Colonic mucosa (tissue), 4 donors: ENCODE data around the gene GNA14. TPM values are rescaled to one million over a fixed set of nuclear protein-coding genes. Genes with fewer than 3 reads are reported as not detected.

Experiments used
- DNase-seq: peaks from one replicate; pipeline ENCODE4 v3.0.0-alpha.2; 2020
- H3K27ac ChIP-seq: fragments of 200-600 bp; one replicate; pipeline ENCODE4 v1.8.0; 2021
- H3K27me3 ChIP-seq: fragments of 200-600 bp; one replicate; pipeline ENCODE4 v1.8.0; 2021
- H3K36me3 ChIP-seq: fragments of 200-600 bp; one replicate; pipeline ENCODE4 v1.8.0; 2021
- H3K4me1 ChIP-seq: fragments of 200-600 bp; one replicate; pipeline ENCODE4 v1.8.0; 2021; ENCODE audit warnings: mild to moderate bottlenecking
- H3K4me3 ChIP-seq: fragments of 200-600 bp; one replicate; pipeline ENCODE4 v1.8.0; 2021
- H3K9ac ChIP-seq, 2 donors: one replicate each; pipeline ENCODE4 v1.7.0; 2013; ENCODE audit warnings: control low read depth in 2 of 2, low read depth in 2 of 2, low read length in 2 of 2
- H3K9me3 ChIP-seq: fragments of 200-600 bp; one replicate; pipeline ENCODE4 v1.8.0; 2021
- intact Hi-C: fragments of 100-400 bp; cut with DNase I; formaldehyde crosslinking; loops from one replicate; pipeline ENCODE4 v1.14.1; 2022
- total RNA-seq, 2 donors: library from RNA; stranded (reverse); fragmentation: NEBNext Ultra II Directional in 1 of 2; extraction: Animal tissue kit (Norgen Biotek cat#: 25700) in 1 of 2; gene quantifications; one replicate each; pipeline ENCODE4 v1.2.1, GENCODE V29; 2021
- TF ChIP-seq, protein P1 (sequence below): fragments of 200-600 bp; IDR thresholded peaks from one replicate; pipeline ENCODE4 v1.8.0; 2022; ENCODE audit warnings: antibody characterized with exemption, mild to moderate bottlenecking
- donor health status: healthy.
- donor health status: DM: no; HTN: no; CAD: no.
- donor health status: DM: no; HTN: no; CAD: no.

The GNA14 gene
- total RNA-seq, 2 donors from 2014 or later, result 7.9 to 11.7 TPM

DNA sequence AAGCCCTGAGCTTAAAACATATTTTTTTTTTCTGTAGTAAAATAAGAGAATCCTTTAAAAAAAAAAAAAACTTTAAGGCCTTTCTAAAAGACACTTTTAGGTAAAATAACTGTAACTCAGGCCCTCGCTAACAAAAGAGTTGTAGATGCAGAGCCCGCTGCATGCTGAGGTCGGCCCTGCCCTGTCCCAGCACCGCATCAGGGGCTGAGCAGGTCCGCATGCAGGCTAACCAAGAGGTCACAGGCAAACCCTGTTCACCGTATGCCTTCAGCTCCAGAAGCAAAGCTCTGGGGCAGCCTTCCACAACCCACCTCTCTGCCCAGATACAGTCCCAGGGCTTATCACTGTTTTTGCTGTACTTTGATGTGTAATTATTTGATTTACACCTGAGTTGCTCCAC, 216.1 kb downstream of the GNA14 start:
- intact Hi-C loops, result no loop called here
- Histone ChIP-seq H3K27ac (no peak overlapping the region), H3K9me3 (no peaks in the 10 kb centered on the region), H3K4me1 (no peaks in the 10 kb centered on the region), H3K9ac (no peak overlapping the region), H3K4me3 (no peak overlapping the region), H3K36me3 (no peaks in the 10 kb centered on the region), H3K27me3 (no peaks in the 10 kb centered on the region)
- no peak for DNase-seq
- TF ChIP-seq, protein P1, sequence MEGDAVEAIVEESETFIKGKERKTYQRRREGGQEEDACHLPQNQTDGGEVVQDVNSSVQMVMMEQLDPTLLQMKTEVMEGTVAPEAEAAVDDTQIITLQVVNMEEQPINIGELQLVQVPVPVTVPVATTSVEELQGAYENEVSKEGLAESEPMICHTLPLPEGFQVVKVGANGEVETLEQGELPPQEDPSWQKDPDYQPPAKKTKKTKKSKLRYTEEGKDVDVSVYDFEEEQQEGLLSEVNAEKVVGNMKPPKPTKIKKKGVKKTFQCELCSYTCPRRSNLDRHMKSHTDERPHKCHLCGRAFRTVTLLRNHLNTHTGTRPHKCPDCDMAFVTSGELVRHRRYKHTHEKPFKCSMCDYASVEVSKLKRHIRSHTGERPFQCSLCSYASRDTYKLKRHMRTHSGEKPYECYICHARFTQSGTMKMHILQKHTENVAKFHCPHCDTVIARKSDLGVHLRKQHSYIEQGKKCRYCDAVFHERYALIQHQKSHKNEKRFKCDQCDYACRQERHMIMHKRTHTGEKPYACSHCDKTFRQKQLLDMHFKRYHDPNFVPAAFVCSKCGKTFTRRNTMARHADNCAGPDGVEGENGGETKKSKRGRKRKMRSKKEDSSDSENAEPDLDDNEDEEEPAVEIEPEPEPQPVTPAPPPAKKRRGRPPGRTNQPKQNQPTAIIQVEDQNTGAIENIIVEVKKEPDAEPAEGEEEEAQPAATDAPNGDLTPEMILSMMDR, result no peak

- no peaks in the 10 kb centered on the region for H3K4me1 ChIP-seq
- H3K9me3 ChIP-seq, result no peaks in the 10 kb centered on the region
- intact Hi-C loops, result no loop called here
- TF ChIP-seq, protein P1, result no peak
- no peaks in the 10 kb centered on the region for H3K27me3 ChIP-seq
- DNase-seq, result no peak
- H3K27ac ChIP-seq, result no peak overlapping the region
- no peaks in the 10 kb centered on the region for H3K36me3 ChIP-seq
- H3K4me3 ChIP-seq, result no peak overlapping the region
- H3K9ac ChIP-seq, result no peak overlapping the region
Measured at GRCh38 chr9:77429928-77430327, 218.2 kb downstream of the GNA14 start.

- H3K9me3 ChIP-seq, result no peaks in the 10 kb centered on the region
- H3K36me3 ChIP-seq, result no peaks in the 10 kb centered on the region
- intact Hi-C loops, result no loop called here
- DNase-seq, result no peak
- H3K27me3 ChIP-seq, result no peaks in the 10 kb centered on the region
- no peak overlapping the region for H3K9ac ChIP-seq
- no peaks in the 10 kb centered on the region for H3K4me1 ChIP-seq
- TF ChIP-seq, protein P1, result no peak
- no peak overlapping the region for H3K4me3 ChIP-seq
- H3K27ac ChIP-seq, result no peak overlapping the region
Measured at GRCh38 chr9:77427256-77427927, 220.7 kb downstream of the GNA14 start.

GRCh38 chr9:77426712-77427111, 221.4 kb downstream of the GNA14 start:
- H3K4me1 ChIP-seq, result no peaks in the 10 kb centered on the region
- no peak overlapping the region for H3K27ac ChIP-seq
- no peak overlapping the region for H3K9ac ChIP-seq
- TF ChIP-seq, protein P1, result no peak
- H3K9me3 ChIP-seq, result no peaks in the 10 kb centered on the region
- intact Hi-C loops, result no loop called here
- no peak for DNase-seq
- no peaks in the 10 kb centered on the region for H3K36me3 ChIP-seq
- H3K27me3 ChIP-seq, result no peaks in the 10 kb centered on the region
- H3K4me3 ChIP-seq, result no peak overlapping the region

GRCh38 chr9:77424993-77425392, 223.1 kb downstream of the GNA14 start:
- Histone ChIP-seq H3K4me1 (no peaks in the 10 kb centered on the region), H3K27ac (no peak overlapping the region), H3K9ac (no peak overlapping the region), H3K9me3 (no peaks in the 10 kb centered on the region), H3K36me3 (no peaks in the 10 kb centered on the region), H3K4me3 (no peak overlapping the region), H3K27me3 (no peaks in the 10 kb centered on the region)
- intact Hi-C loops, result no loop called here
- no peak for DNase-seq
- TF ChIP-seq, protein P1, result no peak
